DMS153 (cell line): ENCODE measurements around the gene TFPT.
A peak's percentile ranks its signal among the peaks of the same experiment; 100 is the strongest.

Experiments used
- DNase-seq: peaks from one replicate; lab custom pipeline; 2025; lab: John Stamatoyannopoulos, UW

The TFPT gene

GRCh38 chr19:54149021-54149812, 33.8 kb upstream of the TFPT start:
- no peak for DNase-seq

GRCh38 chr19:54148158-54148557, 32.7 kb upstream of the TFPT start:
- DNase-seq: no peak

- no peak for DNase-seq
Measured at GRCh38 chr19:54147676-54148075, 32.2 kb upstream of the TFPT start.

- no peak for DNase-seq
Measured at GRCh38 chr19:54145541-54146158, 30.2 kb upstream of the TFPT start.

GRCh38 chr19:54142166-54142780, 26.8 kb upstream of the TFPT start:
- DNase-seq: no peak

- DNase-seq: no peak
Measured at GRCh38 chr19:54141356-54141755, 25.9 kb upstream of the TFPT start.

- no peak for DNase-seq
Measured at GRCh38 chr19:54138489-54139256, 23.2 kb upstream of the TFPT start.

GRCh38 chr19:54137699-54138488, 22.4 kb upstream of the TFPT start, which contains the start of gene CNOT3:
Gene CNOT3 (plus strand): TSS chr19:54137762. CDS start chr19:54142979, 5,217 bp downstream.
- no peak for DNase-seq

GRCh38 chr19:54136864-54137698, 21.6 kb upstream of the TFPT start:
- DNase-seq: peak; percentile 100

- no peak for DNase-seq
Measured at GRCh38 chr19:54136086-54136863, 20.8 kb upstream of the TFPT start.

GRCh38 chr19:54133957-54134590, 18.6 kb upstream of the TFPT start:
- no peak for DNase-seq

- peak; percentile 71 for DNase-seq
Measured at GRCh38 chr19:54133312-54133956, 18.0 kb upstream of the TFPT start.

- DNase-seq: no peak
Measured at GRCh38 chr19:54129617-54129996, 14.2 kb upstream of the TFPT start.

- DNase-seq: no peak
Measured at GRCh38 chr19:54128796-54129616, 13.5 kb upstream of the TFPT start.

GRCh38 chr19:54128441-54128725, 12.9 kb upstream of the TFPT start:
- DNase-seq: no peak

- no peak for DNase-seq
Measured at GRCh38 chr19:54127688-54128440, 12.4 kb upstream of the TFPT start.

- no peak for DNase-seq
Measured at GRCh38 chr19:54125713-54126112, 10.3 kb upstream of the TFPT start.
